Right atrium auricular region (tissue), 2 donors: ENCODE results near the gene CGREF1. TPM values are rescaled to one million over a fixed set of nuclear protein-coding genes. Genes with fewer than 3 reads are reported as not detected.
A peak's percentile ranks its signal among the peaks of the same experiment; 100 is the strongest.

ENCODE experiments used
- DNase-seq: peaks from one replicate; pipeline ENCODE4 v3.0.0-alpha.2; 2019; ENCODE audit warnings: low spot score
- H3K27ac ChIP-seq, 2 donors: fragments of 200-600 bp; sonication (generic); 1 replicate in 1 of 2; 2 replicates in 1 of 2; pipeline ENCODE4 v1.5.1; 2016 to 2019
- H3K27me3 ChIP-seq, 2 donors: fragments of 200-600 bp; sonication (generic); one replicate each; pipeline versions ENCODE4 v1.5.1 to v1.6.0; 2017 to 2019
- H3K36me3 ChIP-seq: fragments of 200-600 bp; sonication (generic); one replicate; pipeline ENCODE4 v1.5.1; 2016
- H3K4me1 ChIP-seq, 2 donors: fragments of 200-600 bp; sonication (generic); one replicate each; pipeline versions ENCODE4 v1.5.1 to v1.6.0; 2017 to 2019
- H3K4me3 ChIP-seq, 2 donors: fragments of 200-600 bp; sonication (generic); 1 replicate in 1 of 2; 2 replicates in 1 of 2; pipeline ENCODE4 v1.5.1; 2017 to 2019; ENCODE audit warnings: mild to moderate bottlenecking in 1 of 2, moderate library complexity in 1 of 2
- H3K9me3 ChIP-seq, 2 donors: fragments of 200-600 bp; sonication (generic); one replicate each; pipeline ENCODE4 v1.5.1; 2019
- total RNA-seq, 2 donors: library from RNA; depleted of rRNA; stranded (reverse); fragments of >200 nt; gene quantifications; one replicate each; pipeline ENCODE4 v1.1.0, GENCODE V29; 2016
- TF ChIP-seq, protein P1 (sequence below), 2 donors: fragments of 200-600 bp; sonication (generic); IDR thresholded peaks; one replicate each; pipeline ENCODE4 v1.5.1; 2019; ENCODE audit warnings: antibody characterized with exemption in 2 of 2

The CGREF1 gene
- total RNA-seq, 2 donors from 2014 or later = 4.3 to 4.5 TPM

DNA sequence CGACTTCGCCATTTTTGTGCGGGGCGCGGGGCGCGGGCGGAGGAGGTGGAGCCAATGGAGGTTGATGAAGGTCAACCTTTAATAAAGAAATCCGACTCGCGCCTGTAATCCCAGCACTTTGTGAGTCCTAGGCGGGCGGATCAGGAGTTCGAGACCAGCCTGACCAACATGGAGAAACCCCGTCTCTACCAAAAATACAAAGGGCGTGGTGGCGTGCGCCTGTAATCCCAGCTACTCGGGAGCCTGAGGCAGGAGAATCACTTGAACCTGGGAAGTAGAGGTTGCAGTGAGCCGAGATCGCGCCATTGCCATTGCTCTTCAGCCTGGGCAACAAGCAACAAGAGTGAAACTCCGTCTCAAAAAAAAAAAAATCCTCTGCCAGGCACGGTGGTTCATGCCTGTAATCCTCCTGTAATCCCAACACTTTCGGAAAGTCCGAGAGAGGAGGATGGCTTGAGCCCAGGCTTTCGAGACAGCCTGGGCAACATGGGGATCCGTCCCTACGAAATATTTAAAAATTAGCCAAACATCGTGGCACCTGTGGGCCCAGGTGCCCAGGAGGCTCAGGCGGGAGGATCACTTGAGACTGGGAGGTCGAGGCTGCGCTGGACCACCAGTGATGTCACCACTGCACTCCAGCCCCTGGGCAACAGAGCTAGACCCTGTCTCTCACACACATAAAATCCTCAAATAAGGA is 16.0 kb upstream of the CGREF1 start:
- Histone ChIP-seq H3K27me3 (no peaks in the 10 kb centered on the region), H3K9me3 (no peaks in the 10 kb centered on the region), H3K4me3 (peak overlapping the region in 1 of 2 donors; percentile 99), H3K27ac (peak overlapping the region; percentile 92), H3K4me1 (peaks cover 0 to 23% of the 10 kb centered on the region in 2 donors), H3K36me3 (peaks cover 26% of the 10 kb centered on the region)
- DNase-seq = no peak
- TF ChIP-seq, protein P1, sequence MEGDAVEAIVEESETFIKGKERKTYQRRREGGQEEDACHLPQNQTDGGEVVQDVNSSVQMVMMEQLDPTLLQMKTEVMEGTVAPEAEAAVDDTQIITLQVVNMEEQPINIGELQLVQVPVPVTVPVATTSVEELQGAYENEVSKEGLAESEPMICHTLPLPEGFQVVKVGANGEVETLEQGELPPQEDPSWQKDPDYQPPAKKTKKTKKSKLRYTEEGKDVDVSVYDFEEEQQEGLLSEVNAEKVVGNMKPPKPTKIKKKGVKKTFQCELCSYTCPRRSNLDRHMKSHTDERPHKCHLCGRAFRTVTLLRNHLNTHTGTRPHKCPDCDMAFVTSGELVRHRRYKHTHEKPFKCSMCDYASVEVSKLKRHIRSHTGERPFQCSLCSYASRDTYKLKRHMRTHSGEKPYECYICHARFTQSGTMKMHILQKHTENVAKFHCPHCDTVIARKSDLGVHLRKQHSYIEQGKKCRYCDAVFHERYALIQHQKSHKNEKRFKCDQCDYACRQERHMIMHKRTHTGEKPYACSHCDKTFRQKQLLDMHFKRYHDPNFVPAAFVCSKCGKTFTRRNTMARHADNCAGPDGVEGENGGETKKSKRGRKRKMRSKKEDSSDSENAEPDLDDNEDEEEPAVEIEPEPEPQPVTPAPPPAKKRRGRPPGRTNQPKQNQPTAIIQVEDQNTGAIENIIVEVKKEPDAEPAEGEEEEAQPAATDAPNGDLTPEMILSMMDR (IDR thresholded peaks at IDR 0.05) = no peak

DNA sequence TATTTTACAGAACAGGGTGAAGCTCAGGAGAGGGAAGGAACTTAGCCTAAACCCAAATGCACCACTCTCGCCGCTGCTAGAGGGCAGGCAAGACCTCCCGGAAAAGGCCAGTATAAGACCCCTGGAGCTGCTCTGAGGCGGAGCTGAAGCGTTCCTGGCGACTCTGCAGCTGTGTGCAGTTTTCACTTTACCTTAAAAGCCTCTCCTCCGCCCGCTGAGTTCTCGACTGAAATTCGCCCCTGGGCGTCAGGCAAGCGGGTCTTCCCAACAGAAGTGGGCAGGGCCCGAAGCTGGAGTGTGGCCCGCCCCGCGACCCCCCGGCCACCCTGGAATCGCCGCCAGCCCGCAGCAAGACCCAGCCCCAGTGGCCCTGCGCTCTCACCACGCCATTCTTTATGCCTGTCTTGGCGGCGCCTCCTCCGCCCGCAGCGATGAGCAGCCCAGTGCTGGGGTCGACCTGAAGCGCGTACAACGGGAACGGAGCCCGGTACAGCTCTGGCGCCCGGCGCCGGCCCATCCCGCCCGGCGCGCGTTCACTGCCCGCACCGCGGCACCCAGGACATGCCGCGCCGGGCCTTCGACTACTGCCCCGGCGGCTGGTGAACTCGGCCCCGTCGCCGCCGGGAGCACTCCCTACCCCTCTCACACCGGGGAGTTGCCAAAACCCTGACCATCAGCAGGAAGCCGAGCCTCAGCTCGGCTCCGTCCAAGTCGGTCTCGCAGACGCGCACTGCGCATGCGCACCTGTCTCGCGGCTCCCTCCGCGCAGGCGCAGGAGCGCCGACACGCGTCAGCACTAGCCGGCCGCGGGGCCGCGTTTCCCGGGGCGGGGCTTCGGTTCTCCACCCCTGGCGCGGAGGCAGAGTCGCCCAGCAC is 15.2 kb upstream of the CGREF1 start, which contains the start of gene PREB:
Gene PREB (minus strand): TSS at position 732 of the 876 bp plus-strand sequence. CDS start 215 bp downstream, at position 517.
- Histone ChIP-seq H3K36me3 (peaks cover 34% of the 10 kb centered on the region), H3K4me3 (peak within 1 kb of the TSS; percentile 99 to 100), H3K9me3 (no peaks in the 10 kb centered on the region), H3K27me3 (no peaks in the 10 kb centered on the region), H3K27ac (peak within 1 kb of the TSS; percentile 92), H3K4me1 (peaks cover 0 to 23% of the 10 kb centered on the region in 2 donors)
- TF ChIP-seq, protein P1 (IDR thresholded peaks at IDR 0.05) = peak in 1 of 2 donors; percentile 27
- DNase-seq = peak; percentile 96

GRCh38 chr2:27133195-27133875 is 14.4 kb upstream of the CGREF1 start:
- Histone ChIP-seq H3K36me3 (peaks cover 34% of the 10 kb centered on the region), H3K9me3 (no peaks in the 10 kb centered on the region), H3K27ac (peak overlapping the region; percentile 92), H3K27me3 (no peaks in the 10 kb centered on the region), H3K4me1 (peaks cover 0 to 23% of the 10 kb centered on the region in 2 donors), H3K4me3 (peak overlapping the region; percentile 99 to 100)
- TF ChIP-seq, protein P1 (IDR thresholded peaks at IDR 0.05) = no peak
- no peak for DNase-seq

DNA sequence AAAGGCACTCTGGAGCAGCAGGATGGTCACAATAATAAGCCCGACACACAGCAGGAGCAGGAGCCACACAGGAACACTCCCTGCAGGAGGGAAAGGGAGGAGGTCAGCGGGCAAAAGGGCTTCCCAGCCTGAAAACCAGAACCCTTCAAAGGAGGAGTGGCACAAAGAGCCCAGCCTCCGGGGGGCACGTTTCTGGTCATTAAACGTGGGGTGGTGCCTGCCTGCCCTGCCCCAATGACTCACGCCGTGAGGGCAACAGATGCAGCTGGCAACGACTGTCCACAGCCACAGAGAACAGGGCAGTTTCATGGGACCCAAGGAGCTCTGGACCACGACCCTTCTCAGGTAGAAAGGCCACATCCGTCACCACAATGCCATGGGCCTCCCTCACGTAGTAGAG is 12.5 kb upstream of the CGREF1 start:
- Histone ChIP-seq H3K4me1 (peaks cover 0 to 23% of the 10 kb centered on the region in 2 donors), H3K4me3 (no peak overlapping the region), H3K27me3 (no peaks in the 10 kb centered on the region), H3K36me3 (peaks cover 34% of the 10 kb centered on the region), H3K27ac (no peak overlapping the region), H3K9me3 (no peaks in the 10 kb centered on the region)
- TF ChIP-seq, protein P1 (IDR thresholded peaks at IDR 0.05) = no peak
- no peak for DNase-seq

GRCh38 chr2:27130396-27130795 is 11.5 kb upstream of the CGREF1 start:
- Histone ChIP-seq H3K4me3 (no peak overlapping the region), H3K27ac (no peak overlapping the region), H3K4me1 (peaks cover 0 to 23% of the 10 kb centered on the region in 2 donors), H3K27me3 (no peaks in the 10 kb centered on the region), H3K36me3 (peaks cover 34% of the 10 kb centered on the region), H3K9me3 (no peaks in the 10 kb centered on the region)
- DNase-seq = no peak
- TF ChIP-seq, protein P1 (IDR thresholded peaks at IDR 0.05) = no peak
